Measurements from ENCODE around the gene TRIM7.
"Not testable (repeated sequence)": the region's sequence is repeated elsewhere in the genome, so short reads cannot be mapped to it uniquely, and the experiment has no call there.

TRIM7 gene

GRCh38 chr5:181173420-181174342 lies 31.3 kb downstream of the TRIM7 start:
- peak in 1 of 2 donors; percentile 59 for DNase-seq (ENCODE audit: extremely low read depth in 1 of 2, low read depth in 1 of 2)

- DNase-seq (ENCODE audit: extremely low read depth in 1 of 2, low read depth in 1 of 2) = no peak
These were observed 32.0 kb downstream of the TRIM7 start for GRCh38 chr5:181173027-181173419.

GRCh38 chr5:181171782-181172181 lies 33.2 kb downstream of the TRIM7 start:
- no peak for DNase-seq (ENCODE audit: extremely low read depth in 1 of 2, low read depth in 1 of 2)

GRCh38 chr5:181170996-181171395 lies 34.0 kb downstream of the TRIM7 start:
- no peak for DNase-seq (ENCODE audit: extremely low read depth in 1 of 2, low read depth in 1 of 2)

GRCh38 chr5:181170237-181170825 lies 34.7 kb downstream of the TRIM7 start:
- no peak for DNase-seq (ENCODE audit: extremely low read depth in 1 of 2, low read depth in 1 of 2)

GRCh38 chr5:181169459-181170236 lies 35.3 kb downstream of the TRIM7 start:
- DNase-seq (ENCODE audit: extremely low read depth in 1 of 2, low read depth in 1 of 2) = peak; percentile 77 to 79

GRCh38 chr5:181168595-181169118 lies 36.3 kb downstream of the TRIM7 start:
- DNase-seq (ENCODE audit: extremely low read depth in 1 of 2, low read depth in 1 of 2) = no peak

- no peak for DNase-seq (ENCODE audit: extremely low read depth in 1 of 2, low read depth in 1 of 2)
These were observed 37.0 kb downstream of the TRIM7 start for GRCh38 chr5:181167814-181168488.

- no peak for DNase-seq (ENCODE audit: extremely low read depth in 1 of 2, low read depth in 1 of 2)
These were observed 37.9 kb downstream of the TRIM7 start for GRCh38 chr5:181166812-181167733.

GRCh38 chr5:181164076-181164952 lies 40.7 kb downstream of the TRIM7 start:
- no peak for DNase-seq (ENCODE audit: extremely low read depth in 1 of 2, low read depth in 1 of 2)

- no peak for DNase-seq (ENCODE audit: extremely low read depth in 1 of 2, low read depth in 1 of 2)
These were observed 41.4 kb downstream of the TRIM7 start for GRCh38 chr5:181163487-181164075.

GRCh38 chr5:181161534-181162175 lies 43.3 kb downstream of the TRIM7 start:
- no peak for DNase-seq (ENCODE audit: extremely low read depth in 1 of 2, low read depth in 1 of 2)

GRCh38 chr5:181160755-181161533 lies 44.1 kb downstream of the TRIM7 start:
- not testable (repeated sequence) for DNase-seq (ENCODE audit: extremely low read depth in 1 of 2, low read depth in 1 of 2)

GRCh38 chr5:181160152-181160754 lies 44.7 kb downstream of the TRIM7 start:
- DNase-seq (ENCODE audit: extremely low read depth in 1 of 2, low read depth in 1 of 2) = peak in 1 of 2 donors; percentile 87

GRCh38 chr5:181159286-181160151 lies 45.5 kb downstream of the TRIM7 start:
- DNase-seq (ENCODE audit: extremely low read depth in 1 of 2, low read depth in 1 of 2) = peak; percentile 64 to 75

- DNase-seq (ENCODE audit: extremely low read depth in 1 of 2, low read depth in 1 of 2) = no peak
These were observed 46.1 kb downstream of the TRIM7 start for GRCh38 chr5:181158869-181159268.

All from stimulated activated CD8-positive, alpha-beta memory T cell treated with anti-CD3 and anti-CD28 coated beads, Interleukin-7, amount 100 ng/mL, for 48 hours (primary cell).